ENCODE measurements around the gene TRIM32.

Gene TRIM32

GRCh38 chr9:116654059-116654355 lies 33.1 kb upstream of the TRIM32 start:
- Histone ChIP-seq H3K4me1 (ENCODE audit: low read depth, poor library complexity, severe bottlenecking) (no peaks in the 10 kb centered on the region), H3K27me3 (ENCODE audit: insufficient read depth, low read depth) (no peaks in the 10 kb centered on the region), H3K9ac (no peak overlapping the region), H2AFZ (ENCODE audit: low read depth) (no peak overlapping the region), H3K4me3 (IDR thresholded peaks at IDR 0.05; ENCODE audit: insufficient read depth, low read depth, low read length) (no peak overlapping the region), H3K4me2 (no peak overlapping the region), H3K36me3 (ENCODE audit: insufficient read depth) (no peaks in the 10 kb centered on the region), H3K27ac (no peak overlapping the region), H3K79me2 (ENCODE audit: insufficient read depth, low read depth) (no peaks in the 10 kb centered on the region), H4K20me1 (ENCODE audit: insufficient read depth) (no peaks in the 10 kb centered on the region)
- no peak for TF ChIP-seq CTCF (conservative IDR thresholded peaks at IDR 0.05; ENCODE audit: low read depth, low read length)

GRCh38 chr9:116656501-116656971 lies 30.6 kb upstream of the TRIM32 start:
- Histone ChIP-seq H3K27ac (no peak overlapping the region), H3K4me1 (ENCODE audit: low read depth, poor library complexity, severe bottlenecking) (no peaks in the 10 kb centered on the region), H3K4me2 (no peak overlapping the region), H2AFZ (ENCODE audit: low read depth) (no peak overlapping the region), H3K79me2 (ENCODE audit: insufficient read depth, low read depth) (no peaks in the 10 kb centered on the region), H3K4me3 (IDR thresholded peaks at IDR 0.05; ENCODE audit: insufficient read depth, low read depth, low read length) (no peak overlapping the region), H3K27me3 (ENCODE audit: insufficient read depth, low read depth) (no peaks in the 10 kb centered on the region), H3K36me3 (ENCODE audit: insufficient read depth) (no peaks in the 10 kb centered on the region), H3K9ac (no peak overlapping the region), H4K20me1 (ENCODE audit: insufficient read depth) (no peaks in the 10 kb centered on the region)
- TF ChIP-seq CTCF (conservative IDR thresholded peaks at IDR 0.05; ENCODE audit: low read depth, low read length), result no peak

GRCh38 chr9:116656977-116657376 lies 30.1 kb upstream of the TRIM32 start:
- Histone ChIP-seq H3K36me3 (ENCODE audit: insufficient read depth) (no peaks in the 10 kb centered on the region), H3K27me3 (ENCODE audit: insufficient read depth, low read depth) (no peaks in the 10 kb centered on the region), H2AFZ (ENCODE audit: low read depth) (no peak overlapping the region), H3K4me1 (ENCODE audit: low read depth, poor library complexity, severe bottlenecking) (no peaks in the 10 kb centered on the region), H3K9ac (no peak overlapping the region), H3K79me2 (ENCODE audit: insufficient read depth, low read depth) (no peaks in the 10 kb centered on the region), H3K4me2 (no peak overlapping the region), H4K20me1 (ENCODE audit: insufficient read depth) (no peaks in the 10 kb centered on the region), H3K27ac (no peak overlapping the region), H3K4me3 (IDR thresholded peaks at IDR 0.05; ENCODE audit: insufficient read depth, low read depth, low read length) (no peak overlapping the region)
- no peak for TF ChIP-seq CTCF (conservative IDR thresholded peaks at IDR 0.05; ENCODE audit: low read depth, low read length)

GRCh38 chr9:116658265-116658664 lies 28.8 kb upstream of the TRIM32 start:
- H3K4me2 ChIP-seq, result no peak overlapping the region
- no peak overlapping the region for H2AFZ ChIP-seq (ENCODE audit: low read depth)
- H3K79me2 ChIP-seq (ENCODE audit: insufficient read depth, low read depth), result no peaks in the 10 kb centered on the region
- H3K4me1 ChIP-seq (ENCODE audit: low read depth, poor library complexity, severe bottlenecking), result no peaks in the 10 kb centered on the region
- H3K36me3 ChIP-seq (ENCODE audit: insufficient read depth), result no peaks in the 10 kb centered on the region
- no peak overlapping the region for H3K4me3 ChIP-seq (IDR thresholded peaks at IDR 0.05; ENCODE audit: insufficient read depth, low read depth, low read length)
- no peak overlapping the region for H3K9ac ChIP-seq
- H3K27ac ChIP-seq, result no peak overlapping the region
- no peaks in the 10 kb centered on the region for H4K20me1 ChIP-seq (ENCODE audit: insufficient read depth)
- no peak for TF ChIP-seq CTCF (conservative IDR thresholded peaks at IDR 0.05; ENCODE audit: low read depth, low read length)
- no peaks in the 10 kb centered on the region for H3K27me3 ChIP-seq (ENCODE audit: insufficient read depth, low read depth)

Data from KMS-11 (cell line).